GM12878 (cell line): ENCODE results near the gene PRSS56. TPM values are rescaled to one million over a fixed set of nuclear protein-coding genes. Genes with fewer than 3 reads are reported as not detected.

Source experiments
- ATAC-seq: fragments of 200-7000 bp; cut with Tn5 transposase; 3 replicates; pipeline ENCODE4 v1.9.1; 2020; ENCODE audit warnings: mild to moderate bottlenecking, moderate library complexity
- BruUV-seq: library from RNA; stranded (reverse); fragments of 400-500 nt; replicated peaks from 2 replicates; lab custom pipeline; 2021; lab: Mats Ljungman, UMichigan
- CTCF ChIA-PET: fragments of 300-600 bp; sonication (Branson Sonifier 250); formaldehyde crosslinking; extraction: SDS; loops from one replicate; lab custom pipeline; 2021; ENCODE audit warnings: inconsistent platforms; lab: Yijun Ruan, JAX
- POLR2A ChIA-PET: fragments of 350-600 bp; formaldehyde crosslinking; extraction: SDS; loops from one replicate; lab custom pipeline; 2021; ENCODE audit warnings: inconsistent platforms; lab: Charles Lee
- RAD21 ChIA-PET: fragments of 300-600 bp; sonication (Branson Sonifier 250); formaldehyde crosslinking; loops from one replicate; lab custom pipeline; 2023; ENCODE audit warnings: antibody characterized with exemption; ENCODE audit not compliant: unreplicated experiment; lab: Charles Lee
- SMC1A ChIA-PET: fragments of 300-600 bp; sonication (Branson Sonifier 250); formaldehyde crosslinking; loops from one replicate; lab custom pipeline; 2023; ENCODE audit not compliant: unreplicated experiment, uncharacterized antibody; lab: Charles Lee
- DNase-seq: peaks from one replicate; pipeline ENCODE4 v3.0.0-alpha.2; 2011; ENCODE audit warnings: low read depth, low spot score
- FAIRE-seq: peaks from 3 replicates; lab custom pipeline; 2011; peaks lifted over from hg19 to GRCh38; lab: Jason Lieb, UNC
- H2AFZ ChIP-seq: 2 replicates; pipeline ENCODE4 v1.6.0; 2011; ENCODE audit warnings: low read depth, low read length, control low read depth; ENCODE audit not compliant: control insufficient read depth
- H3K27ac ChIP-seq: 2 replicates; pipeline ENCODE4 v1.5.1; 2011; ENCODE audit warnings: control low read depth; ENCODE audit not compliant: control insufficient read depth, insufficient read depth
- H3K27me3 ChIP-seq, 2 experiments: replicated peaks in 1 of 2; 2 replicates each; pipeline versions ENCODE4 v1.6.0 to v1.6.1; 2011; ENCODE audit warnings: low read length in 1 of 2; ENCODE audit not compliant: control insufficient read depth in 2 of 2, insufficient read depth in 2 of 2
- H3K36me3 ChIP-seq, 2 experiments: 2 replicates each; pipeline ENCODE4 v1.5.1; 2011; ENCODE audit warnings: low read length in 1 of 2; ENCODE audit not compliant: control insufficient read depth in 2 of 2, insufficient read depth in 2 of 2
- H3K4me1 ChIP-seq: 2 replicates; pipeline ENCODE4 v1.6.1; 2011; ENCODE audit warnings: mild to moderate bottlenecking, low read length, moderate library complexity, mixed read lengths; ENCODE audit not compliant: control insufficient read depth, insufficient read depth
- H3K4me2 ChIP-seq: 2 replicates; pipeline ENCODE4 v1.6.0; 2011; ENCODE audit warnings: control low read depth; ENCODE audit not compliant: control insufficient read depth, insufficient read depth
- H3K4me3 ChIP-seq: fragments of 200-600 bp; sonication (generic); 2 replicates; pipeline ENCODE4 v1.5.1; 2016
- H3K79me2 ChIP-seq: 2 replicates; pipeline ENCODE4 v1.6.0; 2011; ENCODE audit warnings: low read length; ENCODE audit not compliant: control insufficient read depth, insufficient read depth
- H3K9ac ChIP-seq: 2 replicates; pipeline ENCODE4 v1.8.0; 2011; ENCODE audit warnings: low read length, control low read depth, mixed read lengths; ENCODE audit not compliant: control insufficient read depth, insufficient read depth
- H3K9me3 ChIP-seq: replicated peaks from 3 replicates; pipeline ENCODE4 v1.5.1; 2011; ENCODE audit warnings: mild to moderate bottlenecking, low read length; ENCODE audit not compliant: control insufficient read depth, insufficient read depth
- H4K20me1 ChIP-seq: 2 replicates; pipeline ENCODE4 v1.6.0; 2011; ENCODE audit not compliant: control insufficient read depth, insufficient read depth
- ASH2L ChIP-seq: fragments of 300-600, 200-600 bp; sonication (generic); IDR thresholded peaks from 2 replicates; pipeline ENCODE4 v1.6.1; 2017; ENCODE audit warnings: low read depth, mild to moderate bottlenecking, borderline replicate concordance
- CHD2 ChIP-seq: IDR thresholded peaks from 2 replicates; pipeline ENCODE4 v1.6.1; 2011; ENCODE audit warnings: low read depth, low read length, improper control_type of control experiment, borderline replicate concordance
- EGR1 ChIP-seq, 2 experiments: IDR thresholded peaks; 1 replicate in 1 of 2; 2 replicates in 1 of 2; pipeline ENCODE4 v1.6.1; 2011 to 2012; ENCODE audit warnings: low read depth in 2 of 2, low read length in 2 of 2, borderline replicate concordance in 1 of 2, mild to moderate bottlenecking in 1 of 2, moderate library complexity in 1 of 2
- FOXK2 ChIP-seq: fragments of 450-650 bp; IDR thresholded peaks from 2 replicates; pipeline ENCODE4 v1.6.1; 2017; ENCODE audit warnings: mild to moderate bottlenecking, moderate library complexity
- MYC ChIP-seq: IDR thresholded peaks from 2 replicates; pipeline ENCODE4 v1.6.1; 2011; ENCODE audit warnings: mild to moderate bottlenecking, low read length, moderate library complexity, inconsistent platforms; ENCODE audit not compliant: insufficient read depth, insufficient replicate concordance, insufficient read length, severe bottlenecking
- PML ChIP-seq: IDR thresholded peaks from 2 replicates; pipeline ENCODE4 v1.6.1; 2012; ENCODE audit warnings: low read length, inconsistent platforms
- POLR2A ChIP-seq: IDR thresholded peaks from 2 replicates; pipeline ENCODE4 v1.6.1; 2011; ENCODE audit warnings: low read depth, mild to moderate bottlenecking, low read length
- RB1 ChIP-seq: fragments of 450-650 bp; formaldehyde crosslinking; IDR thresholded peaks from 2 replicates; pipeline ENCODE4 v1.6.1; 2017; ENCODE audit warnings: mild to moderate bottlenecking, borderline replicate concordance
- WGBS: methylation state at CpG from one replicate; pipeline ENCODE4 v1.1.6; 2016; ENCODE audit warnings: low lambda C conversion rate; ENCODE audit not compliant: insufficient replicate concordance, insufficient coverage; ENCODE audit errors: missing lambda C conversion rate; 5-methylcytosine and 5-hydroxymethylcytosine counted together
- in situ Hi-C: fragments of 300-500 bp; cut with MboI; formaldehyde crosslinking; loops from 9 replicates; pipeline ENCODE4 v1.14.3; 2018; ENCODE audit warnings: mixed read lengths
- intact Hi-C: fragments of 100-400 bp; cut with micrococcal nuclease; formaldehyde crosslinking; loops from one replicate; pipeline ENCODE4 v1.14.2; 2022; ENCODE audit not compliant: unreplicated experiment
- polyA plus RNA-seq, 11 experiments: library from polyadenylated mRNA; depleted of rRNA in 4 of 11; unstranded in 6 of 11; stranded (reverse) in 5 of 11; fragments of >200 nt; fragmentation: Nextera tagmentation in 4 of 11; fragmentation: Illumina TruSeq in 1 of 11; extraction: Ambion mirVana in 4 of 11; extraction: Trizol in 1 of 11; gene quantifications; 1 replicate in 1 of 11; 2 replicates in 10 of 11; pipeline versions ENCODE4 v1.2.1 to v1.2.3, GENCODE V29; 2011 to 2016; ENCODE audit warnings: inconsistent platforms in 2 of 11, missing spikeins in 2 of 11, low read depth in 1 of 11
- total RNA-seq, 4 experiments: library from RNA; depleted of rRNA in 3 of 4; stranded (reverse); fragments of >200 nt in 3 of 4; fragmentation: Illumina TruSeq in 1 of 4; extraction: Trizol in 1 of 4; gene quantifications; 2 replicates each; pipeline versions ENCODE4 v1.2.1 to v1.2.3, GENCODE V29; 2013 to 2021

The PRSS56 gene
- total and polyA plus RNA-seq, 10 of the 15 experiments (the other 5 are each of a cell fraction or from before 2014, with no cell fraction given), result not detected

DNA sequence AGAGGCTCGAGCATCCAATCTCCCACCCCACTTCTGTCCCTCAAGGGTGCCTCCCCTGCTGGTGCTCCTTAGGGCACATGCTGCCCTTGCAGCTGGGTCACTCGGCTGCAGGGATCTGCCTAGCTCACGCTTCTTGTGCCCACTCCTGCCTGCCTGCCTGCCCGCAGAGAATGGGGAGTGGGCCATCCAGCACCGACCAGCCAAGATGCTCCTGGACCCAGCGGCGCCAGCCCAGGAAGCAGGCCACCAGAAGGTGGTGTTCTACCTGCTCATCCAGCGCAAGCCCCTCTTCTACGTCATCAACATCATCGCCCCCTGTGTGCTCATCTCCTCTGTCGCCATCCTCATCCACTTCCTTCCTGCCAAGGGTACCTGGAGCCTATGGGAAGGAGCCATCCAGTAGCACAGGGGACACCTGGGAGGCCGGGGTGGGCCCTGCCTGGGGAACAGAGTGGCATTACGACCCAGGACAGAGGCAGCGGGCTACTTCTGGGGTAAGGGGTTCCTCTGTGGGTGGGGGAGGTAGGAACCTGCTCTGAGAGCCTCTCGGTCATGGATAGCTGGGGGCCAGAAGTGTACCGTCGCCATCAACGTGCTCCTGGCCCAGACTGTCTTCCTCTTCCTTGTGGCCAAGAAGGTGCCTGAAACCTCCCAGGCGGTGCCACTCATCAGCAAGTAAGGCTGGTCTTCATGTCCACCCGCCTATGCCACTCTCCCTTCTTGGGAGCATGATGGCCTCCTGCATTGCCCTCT, 22.7 kb downstream of the PRSS56 start (continued):
- no peak for TF ChIP-seq ASH2L
- TF ChIP-seq MYC, result no peak
- no peak for TF ChIP-seq PML

DNA sequence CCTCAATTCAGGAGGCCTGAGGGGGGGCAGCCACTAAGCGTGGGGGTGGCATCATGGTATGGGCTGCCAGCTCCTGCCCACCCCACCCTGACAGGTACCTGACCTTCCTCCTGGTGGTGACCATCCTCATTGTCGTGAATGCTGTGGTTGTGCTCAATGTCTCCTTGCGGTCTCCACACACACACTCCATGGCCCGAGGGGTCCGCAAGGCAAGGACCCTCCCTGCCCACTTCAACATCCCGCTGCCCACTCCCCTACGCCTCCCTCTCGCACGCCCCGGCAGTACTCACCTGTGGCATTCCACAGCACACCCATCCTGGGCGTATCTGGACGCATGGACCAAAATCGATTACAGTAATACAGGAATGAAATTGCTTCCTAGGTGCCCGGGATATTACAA, 23.3 kb downstream of the PRSS56 start:
- Histone ChIP-seq H2AFZ (no peak overlapping the region), H3K9me3 (no peaks in the 10 kb centered on the region; the same call in 2 of the 3 replicates), H3K27me3 (no peaks in the 10 kb centered on the region)
- POLR2A ChIA-PET, result no interaction called here
- no peak for FAIRE-seq
- TF ChIP-seq EGR1 (IDR thresholded peaks at IDR 0.05; ENCODE audit: borderline replicate concordance in 1 of 2, low read depth in 2 of 2, low read length in 2 of 2) (no peak), RB1 (no peak), POLR2A (peak; percentile 3; the same call in 1 of the 2 replicates), FOXK2 (no peak), CHD2 (no peak)
- TF ChIP-seq, all 136 proteins: peak for 1
- Histone ChIP-seq H4K20me1 (no peaks in the 10 kb centered on the region), H3K4me3 (no peak overlapping the region), H3K27ac (no peak overlapping the region), H3K9ac (no peak overlapping the region), H3K79me2 (no peaks in the 10 kb centered on the region; the same call in 1 of the 2 replicates), H3K36me3 (no peaks in the 10 kb centered on the region; a peak in 1 of 4 replicates), H3K4me1 (peaks cover 4% of the 10 kb centered on the region; the same call in 1 of the 2 replicates), H3K4me2 (no peak overlapping the region)
- in situ Hi-C loops (no loop called here), intact Hi-C loops (no loop called here)
- ATAC-seq, result no peak
- DNase-seq, result no peak
- ChIA-PET RAD21 (no interaction called here), CTCF (no interaction called here), SMC1A (no interaction called here)
- BruUV-seq, result no TSS peak
- WGBS, result 93% methylated on average over 13 of the region's 14 CpGs
